K562 (cell line): ENCODE measurements around the gene ATP6V1F. TPM values are rescaled to one million over a fixed set of nuclear protein-coding genes. Genes with fewer than 3 reads are reported as not detected.

Source experiments
- CBX5 ChIP-seq: IDR thresholded peaks from 2 replicates; pipeline ENCODE4 v1.6.1; 2014; ENCODE audit warnings: low read depth, borderline replicate concordance
- JUN ChIP-seq, 2 experiments: sonication (generic) in 1 of 2; formaldehyde crosslinking in 1 of 2; IDR thresholded peaks; 2 replicates each; pipeline versions ENCODE4 v1.6.1 to v1.8.0; 2012 to 2022; ENCODE audit warnings: borderline replicate concordance in 2 of 2, mild to moderate bottlenecking in 2 of 2, improper control_type of control experiment in 1 of 2, low read depth in 1 of 2, low read length in 1 of 2, missing genetic modification reagents in 1 of 2
- NFIC ChIP-seq: fragments of 450-650 bp; IDR thresholded peaks from 2 replicates; pipeline ENCODE4 v1.6.1; 2017; ENCODE audit warnings: mild to moderate bottlenecking, inconsistent platforms
- RBM14 ChIP-seq: fragments of 200-400 bp; formaldehyde crosslinking; IDR thresholded peaks from 2 replicates; pipeline ENCODE4 v1.6.1; 2018; ENCODE audit warnings: low read depth, mild to moderate bottlenecking, low read length, moderate library complexity, borderline replicate concordance; ENCODE audit not compliant: insufficient read depth
- SMC3 ChIP-seq: conservative IDR thresholded peaks from 2 replicates; pipeline ENCODE4 v1.6.1; 2011; ENCODE audit warnings: low read depth, low read length, improper control_type of control experiment; ENCODE audit not compliant: insufficient read depth
- TEAD4 ChIP-seq, 2 experiments: sonication (generic) in 1 of 2; formaldehyde crosslinking in 1 of 2; IDR thresholded peaks; 2 replicates each; pipeline versions ENCODE4 v1.6.1 to v1.8.0; 2012 to 2022; ENCODE audit warnings: borderline replicate concordance in 1 of 2, inconsistent platforms in 1 of 2, low read length in 1 of 2, mild to moderate bottlenecking in 1 of 2, missing genetic modification reagents in 1 of 2
- TGIF2 ChIP-seq: sonication (generic); formaldehyde crosslinking; IDR thresholded peaks from 2 replicates; pipeline ENCODE4 v1.8.1; 2022; ENCODE audit warnings: mild to moderate bottlenecking, missing genetic modification reagents, moderate library complexity
- TRIM25 ChIP-seq: fragments of 450-650 bp; IDR thresholded peaks from 2 replicates; pipeline ENCODE4 v1.7.0; 2016; ENCODE audit warnings: borderline replicate concordance
- U2AF2 ChIP-seq: fragments of 200-400 bp; formaldehyde crosslinking; optimal IDR thresholded peaks from 2 replicates; pipeline ENCODE3; 2017; ENCODE audit warnings: low read depth, mild to moderate bottlenecking, low read length
- ZFX ChIP-seq: sonication (generic); formaldehyde crosslinking; IDR thresholded peaks from 2 replicates; pipeline ENCODE4 v1.8.0; 2022; ENCODE audit warnings: mild to moderate bottlenecking, missing genetic modification reagents, moderate library complexity
- ZNF274 ChIP-seq: IDR thresholded peaks from 2 replicates; pipeline ENCODE4 v1.6.1; 2011; ENCODE audit warnings: low read depth, mild to moderate bottlenecking, low read length, moderate library complexity, borderline replicate concordance
- ZNF311 ChIP-seq: fragments of 250-450 bp; sonication (Bioruptor Pico); IDR thresholded peaks from 2 replicates; pipeline ENCODE4 v1.4.0; 2020; ENCODE audit warnings: mild to moderate bottlenecking, moderate library complexity
- ZNF589 ChIP-seq: fragments of 200-800 bp; sonication (Bioruptor generic); IDR thresholded peaks from 2 replicates; pipeline ENCODE4 v1.6.1; 2016; ENCODE audit warnings: low read depth, missing genetic modification characterization, missing compliant biosample characterization
- polyA plus RNA-seq, 8 experiments: library from polyadenylated mRNA; depleted of rRNA in 4 of 8; stranded (reverse) in 5 of 8; unstranded in 3 of 8; fragments of >200 nt; fragmentation: Nextera tagmentation in 2 of 8; fragmentation: Illumina TruSeq in 1 of 8; extraction: Ambion mirVana in 2 of 8; extraction: Trizol in 1 of 8; gene quantifications; 2 replicates each; pipeline versions ENCODE4 v1.2.1 to v1.2.3, GENCODE V29; 2011 to 2014; ENCODE audit warnings: inconsistent platforms in 1 of 8, missing spikeins in 1 of 8
- total RNA-seq, 7 experiments: library from RNA; depleted of rRNA in 6 of 7; stranded (reverse); fragments of >200 nt in 6 of 7; fragmentation: Illumina TruSeq in 2 of 7; extraction: Trizol in 2 of 7; gene quantifications; 2 replicates each; pipeline versions ENCODE4 v1.2.1 to v1.2.3, GENCODE V29; 2011 to 2021; ENCODE audit warnings: low replicate concordance in 1 of 7
- TF ChIP-seq, protein P1 (sequence below): sonication (generic); formaldehyde crosslinking; IDR thresholded peaks from 2 replicates; pipeline ENCODE4 v1.8.0; 2022; ENCODE audit warnings: mild to moderate bottlenecking, missing genetic modification reagents
- TF ChIP-seq, protein P2 (sequence below): fragments of 250-450 bp; sonication (Bioruptor Pico); IDR thresholded peaks from 2 replicates; pipeline ENCODE4 v1.8.0; 2021; ENCODE audit warnings: moderate library complexity, mild to moderate bottlenecking, inconsistent platforms
- TF ChIP-seq, protein P3 (sequence below): fragments of 450-650 bp; conservative IDR thresholded peaks from 2 replicates; pipeline ENCODE4 v1.6.1; 2016; ENCODE audit warnings: missing genetic modification characterization, low read depth, mild to moderate bottlenecking, control low read depth, missing compliant biosample characterization
- TF ChIP-seq, protein P4 (sequence below): fragments of 250-450 bp; sonication (Bioruptor Pico); IDR thresholded peaks from 2 replicates; pipeline ENCODE4 v1.4.0; 2020; ENCODE audit warnings: mild to moderate bottlenecking, moderate library complexity

Gene ATP6V1F
- total and polyA plus RNA-seq, 9 of the 15 experiments (the other 6 are each of a cell fraction or from before 2014, with no cell fraction given) = 206 to 1,123 (median 542) TPM

DNA sequence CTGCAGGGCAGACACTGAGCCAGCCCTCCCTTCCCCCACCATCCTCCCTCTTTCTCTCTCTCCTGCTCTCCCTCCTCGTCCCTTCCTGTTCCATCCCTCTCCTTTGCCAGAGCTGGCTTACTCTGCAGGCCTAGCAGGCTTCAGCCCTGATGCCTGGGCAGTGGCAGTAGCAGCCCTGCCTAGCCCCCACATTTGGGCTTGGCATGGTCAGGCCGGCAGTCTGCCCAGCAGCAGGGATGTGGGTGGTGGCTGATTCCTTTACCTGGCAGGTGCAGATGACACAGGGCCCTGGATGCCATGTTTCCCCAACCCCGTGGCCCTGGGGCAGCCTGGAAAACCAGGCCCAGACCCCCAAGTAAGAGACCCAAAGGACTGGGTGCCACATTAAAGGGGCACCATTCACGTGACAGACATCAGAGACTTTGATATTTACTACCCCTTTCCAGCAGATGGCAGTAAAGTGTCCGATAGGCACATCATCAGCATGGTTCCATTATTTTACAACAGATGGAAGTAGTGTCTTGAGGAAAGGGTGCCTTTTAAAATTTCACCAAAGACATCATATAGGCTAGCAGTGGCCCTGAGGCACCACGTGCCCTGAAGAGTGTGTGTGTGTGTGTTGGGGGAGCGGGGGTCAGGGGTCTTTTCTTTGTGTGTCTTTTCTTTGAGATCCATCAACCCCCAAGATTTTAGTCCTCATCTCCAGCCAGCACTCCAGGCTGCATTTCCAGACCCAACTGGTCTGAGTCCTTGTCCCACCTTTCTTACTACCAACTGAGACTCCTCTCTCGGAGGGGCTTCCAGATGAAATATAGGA, 41.9 kb downstream of the ATP6V1F start (continued):
- TF ChIP-seq CBX5 (no peak), ZNF274 (no peak), NFIC (no peak), TEAD4 (IDR thresholded peaks at IDR 0.05; ENCODE audit: low read length) (no peak), TEAD4 (CRISPR knock-in tag; IDR thresholded peaks at IDR 0.05; ENCODE audit: borderline replicate concordance) (no peak), ZNF311 (CRISPR knock-in tag) (no peak), TGIF2 (no peak), TRIM25 (no peak), U2AF2 (no peak), SMC3 (peak; percentile 71), ZFX (CRISPR knock-in tag) (no peak), ZNF589 (CRISPR knock-in tag) (peak; percentile 51), RBM14 (no peak), JUN (IDR thresholded peaks at IDR 0.05; ENCODE audit: borderline replicate concordance, low read depth, low read length) (no peak), JUN (CRISPR knock-in tag; IDR thresholded peaks at IDR 0.05; ENCODE audit: borderline replicate concordance) (no peak)
- TF ChIP-seq, protein P1, sequence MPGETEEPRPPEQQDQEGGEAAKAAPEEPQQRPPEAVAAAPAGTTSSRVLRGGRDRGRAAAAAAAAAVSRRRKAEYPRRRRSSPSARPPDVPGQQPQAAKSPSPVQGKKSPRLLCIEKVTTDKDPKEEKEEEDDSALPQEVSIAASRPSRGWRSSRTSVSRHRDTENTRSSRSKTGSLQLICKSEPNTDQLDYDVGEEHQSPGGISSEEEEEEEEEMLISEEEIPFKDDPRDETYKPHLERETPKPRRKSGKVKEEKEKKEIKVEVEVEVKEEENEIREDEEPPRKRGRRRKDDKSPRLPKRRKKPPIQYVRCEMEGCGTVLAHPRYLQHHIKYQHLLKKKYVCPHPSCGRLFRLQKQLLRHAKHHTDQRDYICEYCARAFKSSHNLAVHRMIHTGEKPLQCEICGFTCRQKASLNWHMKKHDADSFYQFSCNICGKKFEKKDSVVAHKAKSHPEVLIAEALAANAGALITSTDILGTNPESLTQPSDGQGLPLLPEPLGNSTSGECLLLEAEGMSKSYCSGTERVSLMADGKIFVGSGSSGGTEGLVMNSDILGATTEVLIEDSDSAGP = no peak
- TF ChIP-seq, protein P2, sequence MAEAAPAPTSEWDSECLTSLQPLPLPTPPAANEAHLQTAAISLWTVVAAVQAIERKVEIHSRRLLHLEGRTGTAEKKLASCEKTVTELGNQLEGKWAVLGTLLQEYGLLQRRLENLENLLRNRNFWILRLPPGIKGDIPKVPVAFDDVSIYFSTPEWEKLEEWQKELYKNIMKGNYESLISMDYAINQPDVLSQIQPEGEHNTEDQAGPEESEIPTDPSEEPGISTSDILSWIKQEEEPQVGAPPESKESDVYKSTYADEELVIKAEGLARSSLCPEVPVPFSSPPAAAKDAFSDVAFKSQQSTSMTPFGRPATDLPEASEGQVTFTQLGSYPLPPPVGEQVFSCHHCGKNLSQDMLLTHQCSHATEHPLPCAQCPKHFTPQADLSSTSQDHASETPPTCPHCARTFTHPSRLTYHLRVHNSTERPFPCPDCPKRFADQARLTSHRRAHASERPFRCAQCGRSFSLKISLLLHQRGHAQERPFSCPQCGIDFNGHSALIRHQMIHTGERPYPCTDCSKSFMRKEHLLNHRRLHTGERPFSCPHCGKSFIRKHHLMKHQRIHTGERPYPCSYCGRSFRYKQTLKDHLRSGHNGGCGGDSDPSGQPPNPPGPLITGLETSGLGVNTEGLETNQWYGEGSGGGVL (CRISPR knock-in tag) = no peak
- TF ChIP-seq, protein P3, sequence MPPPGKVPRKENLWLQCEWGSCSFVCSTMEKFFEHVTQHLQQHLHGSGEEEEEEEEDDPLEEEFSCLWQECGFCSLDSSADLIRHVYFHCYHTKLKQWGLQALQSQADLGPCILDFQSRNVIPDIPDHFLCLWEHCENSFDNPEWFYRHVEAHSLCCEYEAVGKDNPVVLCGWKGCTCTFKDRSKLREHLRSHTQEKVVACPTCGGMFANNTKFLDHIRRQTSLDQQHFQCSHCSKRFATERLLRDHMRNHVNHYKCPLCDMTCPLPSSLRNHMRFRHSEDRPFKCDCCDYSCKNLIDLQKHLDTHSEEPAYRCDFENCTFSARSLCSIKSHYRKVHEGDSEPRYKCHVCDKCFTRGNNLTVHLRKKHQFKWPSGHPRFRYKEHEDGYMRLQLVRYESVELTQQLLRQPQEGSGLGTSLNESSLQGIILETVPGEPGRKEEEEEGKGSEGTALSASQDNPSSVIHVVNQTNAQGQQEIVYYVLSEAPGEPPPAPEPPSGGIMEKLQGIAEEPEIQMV = no peak
- TF ChIP-seq, protein P4, sequence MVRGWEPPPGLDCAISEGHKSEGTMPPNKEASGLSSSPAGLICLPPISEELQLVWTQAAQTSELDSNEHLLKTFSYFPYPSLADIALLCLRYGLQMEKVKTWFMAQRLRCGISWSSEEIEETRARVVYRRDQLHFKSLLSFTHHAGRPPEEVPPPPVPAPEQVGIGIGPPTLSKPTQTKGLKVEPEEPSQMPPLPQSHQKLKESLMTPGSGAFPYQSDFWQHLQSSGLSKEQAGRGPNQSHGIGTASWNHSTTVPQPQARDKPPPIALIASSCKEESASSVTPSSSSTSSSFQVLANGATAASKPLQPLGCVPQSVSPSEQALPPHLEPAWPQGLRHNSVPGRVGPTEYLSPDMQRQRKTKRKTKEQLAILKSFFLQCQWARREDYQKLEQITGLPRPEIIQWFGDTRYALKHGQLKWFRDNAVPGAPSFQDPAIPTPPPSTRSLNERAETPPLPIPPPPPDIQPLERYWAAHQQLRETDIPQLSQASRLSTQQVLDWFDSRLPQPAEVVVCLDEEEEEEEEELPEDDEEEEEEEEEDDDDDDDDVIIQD (CRISPR knock-in tag) = no peak
